Immature natural killer cell (primary cell): ENCODE results near the gene TAF1B. TPM values are rescaled to one million over a fixed set of nuclear protein-coding genes. Genes with fewer than 3 reads are reported as not detected.
"Not testable (repeated sequence)": the region's sequence is repeated elsewhere in the genome, so short reads cannot be mapped to it uniquely, and the experiment has no call there.

Experiments used
- DNase-seq, 3 donors: peaks; one replicate each; pipeline ENCODE4 v3.0.0; 2022; ENCODE audit warnings: mixed read lengths in 1 of 3
- H3K27ac Mint-ChIP-seq, 6 donors: one replicate each; pipeline ENCODE4 v1.8.0; 2020; ENCODE audit warnings: mixed read lengths in 6 of 6, mild to moderate bottlenecking in 5 of 6, inconsistent platforms in 4 of 6, moderate library complexity in 3 of 6
- H3K27me3 Mint-ChIP-seq, 3 donors: one replicate each; pipeline ENCODE4 v1.8.0; 2020 to 2021; ENCODE audit warnings: low read depth in 3 of 3, mild to moderate bottlenecking in 3 of 3, mixed read lengths in 3 of 3, moderate library complexity in 3 of 3, inconsistent platforms in 1 of 3
- H3K36me3 Mint-ChIP-seq, 3 donors: one replicate each; pipeline ENCODE4 v1.8.0; 2020; ENCODE audit warnings: mixed read lengths in 3 of 3, inconsistent platforms in 2 of 3, mild to moderate bottlenecking in 2 of 3
- H3K4me1 Mint-ChIP-seq, 2 donors: one replicate each; pipeline ENCODE4 v1.8.0; 2020; ENCODE audit warnings: inconsistent platforms in 2 of 2, mild to moderate bottlenecking in 2 of 2, mixed read lengths in 2 of 2, moderate library complexity in 1 of 2
- H3K4me3 Mint-ChIP-seq, 5 donors: one replicate each; pipeline ENCODE4 v1.8.0; 2020; ENCODE audit warnings: mild to moderate bottlenecking in 5 of 5, mixed read lengths in 5 of 5, inconsistent platforms in 3 of 5, moderate library complexity in 3 of 5
- H3K9me3 Mint-ChIP-seq, 6 donors: one replicate each; pipeline ENCODE4 v1.8.0; 2020; ENCODE audit warnings: mild to moderate bottlenecking in 6 of 6, mixed read lengths in 6 of 6, inconsistent platforms in 4 of 6, moderate library complexity in 3 of 6
- polyA plus RNA-seq, 3 donors: library from polyadenylated mRNA; unstranded; fragments of 300-500 nt; fragmentation: Illumina TruSeq; gene quantifications; one replicate each; pipeline ENCODE4 v1.2.3, GENCODE V29; 2021

Gene TAF1B
- polyA plus RNA-seq, 3 donors from 2014 or later, result 8.7 to 21.8 (median 10.2) TPM

- no peaks in the 10 kb centered on the region for H3K4me1 Mint-ChIP-seq
- H3K36me3 Mint-ChIP-seq, result no peaks in the 10 kb centered on the region
- no peak for DNase-seq
- peaks cover 3 to 4% (median 3%) of the 10 kb centered on the region in 3 donors for H3K27me3 Mint-ChIP-seq
- H3K27ac Mint-ChIP-seq, result no peak overlapping the region
- peaks cover 0 to 2% (median 0%) of the 10 kb centered on the region in 6 donors for H3K9me3 Mint-ChIP-seq
- no peak overlapping the region for H3K4me3 Mint-ChIP-seq
Measured at GRCh38 chr2:9831670-9832069, 11.6 kb upstream of the TAF1B start.

- Mint-ChIP-seq H3K36me3 (no peaks in the 10 kb centered on the region), H3K4me3 (no peak overlapping the region), H3K9me3 (peaks cover 0 to 1% (median 0%) of the 10 kb centered on the region in 6 donors), H3K27ac (no peak overlapping the region), H3K4me1 (no peaks in the 10 kb centered on the region), H3K27me3 (peaks cover 2 to 3% (median 3%) of the 10 kb centered on the region in 3 donors)
- DNase-seq, result no peak
Measured at GRCh38 chr2:9832586-9832985, 10.7 kb upstream of the TAF1B start.

GRCh38 chr2:9835068-9835467 lies 8.2 kb upstream of the TAF1B start:
- not testable (repeated sequence) for H3K36me3 Mint-ChIP-seq

GRCh38 chr2:9836074-9836473 lies 7.2 kb upstream of the TAF1B start:
- H3K27me3 Mint-ChIP-seq, result peaks cover 0 to 6% (median 2%) of the 10 kb centered on the region in 3 donors

More at GRCh38 chr2:9835068-9835467, 8.2 kb upstream of the TAF1B start:
- not testable (repeated sequence) for DNase-seq, H3K4me3 Mint-ChIP-seq, H3K9me3 Mint-ChIP-seq, H3K27me3 Mint-ChIP-seq, H3K27ac Mint-ChIP-seq, H3K4me1 Mint-ChIP-seq

GRCh38 chr2:9836517-9836916 lies 6.8 kb upstream of the TAF1B start:
- Mint-ChIP-seq H3K4me1 (no peaks in the 10 kb centered on the region), H3K27ac (no peak overlapping the region), H3K36me3 (no peaks in the 10 kb centered on the region), H3K27me3 (peaks cover 0 to 6% (median 2%) of the 10 kb centered on the region in 3 donors), H3K9me3 (peaks cover 0 to 1% (median 0%) of the 10 kb centered on the region in 6 donors), H3K4me3 (no peak overlapping the region)
- DNase-seq, result no peak

More at GRCh38 chr2:9836074-9836473, 7.2 kb upstream of the TAF1B start:
- DNase-seq, result no peak
- Mint-ChIP-seq H3K27ac (no peak overlapping the region), H3K4me3 (no peak overlapping the region), H3K9me3 (peaks cover 0 to 1% (median 0%) of the 10 kb centered on the region in 6 donors), H3K36me3 (no peaks in the 10 kb centered on the region), H3K4me1 (no peaks in the 10 kb centered on the region)

GRCh38 chr2:9837451-9837850 lies 5.8 kb upstream of the TAF1B start:
- Mint-ChIP-seq H3K4me3 (no peak overlapping the region), H3K4me1 (peaks cover 0 to 3% of the 10 kb centered on the region in 2 donors), H3K27me3 (peaks cover 0 to 9% (median 2%) of the 10 kb centered on the region in 3 donors), H3K9me3 (no peaks in the 10 kb centered on the region), H3K27ac (no peak overlapping the region), H3K36me3 (no peaks in the 10 kb centered on the region)
- no peak for DNase-seq

GRCh38 chr2:9838391-9838790 lies 4.9 kb upstream of the TAF1B start:
- H3K9me3 Mint-ChIP-seq, result no peaks in the 10 kb centered on the region
- H3K27ac Mint-ChIP-seq, result peak overlapping the region in 1 of 6 donors; percentile 26
- H3K4me1 Mint-ChIP-seq, result peaks cover 6 to 11% of the 10 kb centered on the region in 2 donors
- peaks cover 6 to 15% (median 6%) of the 10 kb centered on the region in 3 donors for H3K27me3 Mint-ChIP-seq
- no peak for DNase-seq
- no peaks in the 10 kb centered on the region for H3K36me3 Mint-ChIP-seq
- no peak overlapping the region for H3K4me3 Mint-ChIP-seq

GRCh38 chr2:9842487-9843228 lies 616 bp upstream of the TAF1B start:
- H3K4me3 Mint-ChIP-seq, result peak overlapping the region; percentile 89 to 96 (median 90)
- no peaks in the 10 kb centered on the region for H3K9me3 Mint-ChIP-seq
- peaks cover 0 to 15% (median 3%) of the 10 kb centered on the region in 3 donors for H3K36me3 Mint-ChIP-seq
- H3K27ac Mint-ChIP-seq, result peak overlapping the region; percentile 87 to 93 (median 91)
- DNase-seq, result no peak
- peaks cover 7 to 17% (median 8%) of the 10 kb centered on the region in 3 donors for H3K27me3 Mint-ChIP-seq
- peaks cover 28 to 49% of the 10 kb centered on the region in 2 donors for H3K4me1 Mint-ChIP-seq

GRCh38 chr2:9844036-9844483 lies 786 bp downstream of the TAF1B start:
- H3K9me3 Mint-ChIP-seq, result no peaks in the 10 kb centered on the region
- peak overlapping the region; percentile 89 to 96 (median 90) for H3K4me3 Mint-ChIP-seq
- DNase-seq, result no peak
- peaks cover 7 to 14% (median 8%) of the 10 kb centered on the region in 3 donors for H3K27me3 Mint-ChIP-seq
- peaks cover 0 to 21% (median 3%) of the 10 kb centered on the region in 3 donors for H3K36me3 Mint-ChIP-seq
- H3K27ac Mint-ChIP-seq, result peak overlapping the region; percentile 78 to 93 (median 90)
- H3K4me1 Mint-ChIP-seq, result peaks cover 30 to 55% of the 10 kb centered on the region in 2 donors

- DNase-seq, result no peak
- no peaks in the 10 kb centered on the region for H3K9me3 Mint-ChIP-seq
- H3K36me3 Mint-ChIP-seq, result peaks cover 0 to 25% (median 3%) of the 10 kb centered on the region in 3 donors
- peaks cover 30 to 55% of the 10 kb centered on the region in 2 donors for H3K4me1 Mint-ChIP-seq
- H3K27ac Mint-ChIP-seq, result peak overlapping the region in 5 of 6 donors; percentile 20 to 93 (median 91)
- peaks cover 7 to 14% (median 8%) of the 10 kb centered on the region in 3 donors for H3K27me3 Mint-ChIP-seq
- H3K4me3 Mint-ChIP-seq, result peak overlapping the region; percentile 89 to 96 (median 90)
Measured at GRCh38 chr2:9844576-9844975, 1.3 kb downstream of the TAF1B start.

GRCh38 chr2:9846554-9846953 lies 3.3 kb downstream of the TAF1B start:
- no peak for DNase-seq
- peaks cover 7 to 14% (median 8%) of the 10 kb centered on the region in 3 donors for H3K27me3 Mint-ChIP-seq
- H3K4me3 Mint-ChIP-seq, result no peak overlapping the region
- peaks cover 30 to 55% of the 10 kb centered on the region in 2 donors for H3K4me1 Mint-ChIP-seq
- no peaks in the 10 kb centered on the region for H3K9me3 Mint-ChIP-seq
- H3K36me3 Mint-ChIP-seq, result peaks cover 0 to 38% (median 7%) of the 10 kb centered on the region in 3 donors
- H3K27ac Mint-ChIP-seq, result peak overlapping the region in 2 of 6 donors; percentile 5 to 33

- Mint-ChIP-seq H3K9me3 (no peaks in the 10 kb centered on the region), H3K4me3 (no peak overlapping the region), H3K27me3 (peaks cover 7 to 10% (median 8%) of the 10 kb centered on the region in 3 donors), H3K36me3 (peaks cover 2 to 40% (median 9%) of the 10 kb centered on the region in 3 donors), H3K4me1 (peaks cover 30 to 55% of the 10 kb centered on the region in 2 donors), H3K27ac (peak overlapping the region in 1 of 6 donors; percentile 24)
- DNase-seq, result no peak
Measured at GRCh38 chr2:9847140-9847539, 3.9 kb downstream of the TAF1B start.

- H3K27ac Mint-ChIP-seq, result no peak overlapping the region
- no peak overlapping the region for H3K4me3 Mint-ChIP-seq
- DNase-seq, result no peak
- H3K36me3 Mint-ChIP-seq, result peaks cover 37 to 67% (median 38%) of the 10 kb centered on the region in 3 donors
- peaks cover 0 to 4% (median 0%) of the 10 kb centered on the region in 3 donors for H3K27me3 Mint-ChIP-seq
- peaks cover 2 to 4% of the 10 kb centered on the region in 2 donors for H3K4me1 Mint-ChIP-seq
- H3K9me3 Mint-ChIP-seq, result peaks cover 0 to 3% (median 0%) of the 10 kb centered on the region in 6 donors
Measured at GRCh38 chr2:9852881-9853280, 9.6 kb downstream of the TAF1B start.
